Ishikawa (cell line): Measurements from ENCODE around the gene TMEM243.

Source experiments
- CEBPB ChIP-seq: IDR thresholded peaks from 2 replicates; pipeline ENCODE4 v1.6.1; 2012
- CREB1 ChIP-seq: IDR thresholded peaks from 2 replicates; pipeline ENCODE4 v1.6.1; 2012; ENCODE audit warnings: low read depth
- EGR1 ChIP-seq: IDR thresholded peaks from 2 replicates; pipeline ENCODE4 v1.6.1; 2012
- EP300 ChIP-seq: IDR thresholded peaks from 2 replicates; pipeline ENCODE4 v1.6.1; 2012; ENCODE audit warnings: borderline replicate concordance
- FOXM1 ChIP-seq: IDR thresholded peaks from 2 replicates; pipeline ENCODE4 v1.6.1; 2012; ENCODE audit warnings: low read depth, borderline replicate concordance
- MAX ChIP-seq: IDR thresholded peaks from 2 replicates; pipeline ENCODE4 v1.6.1; 2012
- NFIC ChIP-seq: IDR thresholded peaks from 2 replicates; pipeline ENCODE4 v1.6.1; 2012
- RAD21 ChIP-seq: IDR thresholded peaks from 2 replicates; pipeline ENCODE4 v1.6.1; 2012; ENCODE audit warnings: low read depth
- REST ChIP-seq: IDR thresholded peaks from 2 replicates; pipeline ENCODE4 v1.6.1; 2012; ENCODE audit warnings: low read depth, mild to moderate bottlenecking
- TAF1 ChIP-seq: IDR thresholded peaks from 2 replicates; pipeline ENCODE4 v1.6.1; 2012; ENCODE audit warnings: low read depth, mild to moderate bottlenecking
- TCF12 ChIP-seq: IDR thresholded peaks from 2 replicates; pipeline ENCODE4 v1.6.1; 2012; ENCODE audit warnings: low read depth
- TEAD4 ChIP-seq: IDR thresholded peaks from 2 replicates; pipeline ENCODE4 v1.6.1; 2012
- USF1 ChIP-seq: IDR thresholded peaks from 2 replicates; pipeline ENCODE4 v1.6.1; 2012
- YY1 ChIP-seq: IDR thresholded peaks from 2 replicates; pipeline ENCODE4 v1.6.1; 2012; ENCODE audit warnings: low read depth
- ZBTB7A ChIP-seq: IDR thresholded peaks from 2 replicates; pipeline ENCODE4 v1.6.1; 2012; ENCODE audit warnings: low read depth

The TMEM243 gene

DNA sequence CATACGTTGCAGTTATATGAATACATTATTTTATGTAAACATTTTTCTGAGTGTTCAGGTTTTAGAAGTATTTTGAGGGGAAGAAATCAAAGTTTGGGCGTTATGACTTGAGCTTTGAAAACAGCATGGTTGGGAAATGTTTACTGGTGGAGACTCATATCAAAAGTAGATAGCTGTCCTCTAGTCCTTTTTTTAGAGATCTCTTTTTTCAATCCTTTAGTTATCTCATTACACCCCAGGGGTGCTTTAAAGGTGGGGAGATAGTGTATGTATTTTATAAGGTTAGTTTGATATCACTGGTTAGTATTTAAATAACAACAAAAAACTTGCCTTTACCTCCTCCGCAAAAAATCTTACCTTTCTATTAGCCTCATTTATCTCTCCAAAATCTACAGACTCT, 65.0 kb downstream of the TMEM243 start:
- TF ChIP-seq REST (no peak), TEAD4 (no peak), CREB1 (no peak), ZBTB7A (no peak), TCF12 (no peak), TAF1 (no peak), YY1 (no peak), NFIC (no peak), FOXM1 (no peak), MAX (no peak), EP300 (no peak), RAD21 (no peak), EGR1 (no peak)

DNA sequence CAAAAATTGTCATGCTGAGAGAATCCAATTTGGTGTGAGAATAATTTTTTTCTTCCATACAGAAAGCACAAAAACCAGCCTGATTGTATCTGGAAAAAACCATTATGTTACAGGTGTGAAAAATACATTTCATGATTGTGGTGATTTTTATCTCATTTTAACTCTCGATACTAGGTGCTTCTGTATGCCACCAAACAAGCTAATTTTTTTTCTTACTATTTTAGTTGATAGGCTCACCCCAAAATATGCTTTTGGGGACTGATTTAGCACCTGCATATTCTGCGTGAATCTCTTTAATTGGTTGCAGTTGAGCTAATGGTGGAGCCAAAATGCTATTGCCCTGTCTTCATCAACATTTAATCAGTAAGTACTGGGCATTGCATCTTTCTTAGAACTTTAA, 65.4 kb downstream of the TMEM243 start:
- TF ChIP-seq NFIC (no peak), REST (no peak), YY1 (no peak), TCF12 (no peak), CEBPB (no peak), FOXM1 (no peak), USF1 (no peak), TAF1 (no peak), CREB1 (no peak), EP300 (no peak), TEAD4 (no peak), RAD21 (no peak), ZBTB7A (no peak), EGR1 (no peak), MAX (no peak)

GRCh38 chr7:87152897-87153641, 66.5 kb downstream of the TMEM243 start:
- TF ChIP-seq REST (no peak), CREB1 (no peak), EP300 (no peak), FOXM1 (no peak), USF1 (no peak), NFIC (no peak), YY1 (no peak), EGR1 (no peak), TCF12 (no peak), TEAD4 (no peak), MAX (no peak), RAD21 (no peak), TAF1 (no peak), ZBTB7A (no peak; the same call in 1 of the 2 replicates)

GRCh38 chr7:87152112-87152896, 67.2 kb downstream of the TMEM243 start, which contains the start of gene DMTF1:
Gene DMTF1, plus strand, starts transcription at chr7:87152453. Its CDS starts 12,489 bp downstream, at chr7:87164942.
- TF ChIP-seq EGR1 (peak; percentile 87), FOXM1 (no peak), CEBPB (peak; percentile 51; the same call in 1 of the 2 replicates), TCF12 (peak; percentile 62), ZBTB7A (peak; percentile 87; the same call in 1 of the 2 replicates), USF1 (no peak; the same call in 1 of the 2 replicates), TEAD4 (peak; percentile 70), YY1 (peak; percentile 96), RAD21 (no peak), CREB1 (peak; percentile 80), REST (no peak), NFIC (0 out of 2 replicates have a peak, but pooled peaks have one; percentile 7), EP300 (no peak; the same call in 1 of the 2 replicates), TAF1 (peak; percentile 57), MAX (peak; percentile 80)
